Measurements from ENCODE around the gene ZNF683. TPM values are rescaled to one million over a fixed set of nuclear protein-coding genes. Genes with fewer than 3 reads are reported as not detected.

Gene ZNF683
- total RNA-seq, 1 donor from 2014 or later = 1.4 TPM

Other genes with a start within 250 kb of the ZNF683 start
- gene FAM110D, start 213.7 kb downstream of the ZNF683 start, total RNA-seq (ENCODE audit: insufficient read depth, low replicate concordance) = 0.72 TPM
- gene C1orf232, start 203.8 kb downstream of the ZNF683 start, total RNA-seq (ENCODE audit: insufficient read depth, low replicate concordance) = not detected
- gene ZNF593, start 202.8 kb downstream of the ZNF683 start, total RNA-seq (ENCODE audit: insufficient read depth, low replicate concordance) = not detected
- gene ZNF593OS, start 200.9 kb downstream of the ZNF683 start, total RNA-seq (ENCODE audit: insufficient read depth, low replicate concordance) = not detected
- not detected for gene CNKSR1, start 195.3 kb downstream of the ZNF683 start, total RNA-seq (ENCODE audit: insufficient read depth, low replicate concordance)
- 1.7 TPM for gene CATSPER4, start 182.1 kb downstream of the ZNF683 start, total RNA-seq (ENCODE audit: insufficient read depth, low replicate concordance)
- gene CEP85, start 138.6 kb downstream of the ZNF683 start, total RNA-seq (ENCODE audit: insufficient read depth, low replicate concordance) = 1.7 TPM
- gene SH3BGRL3, start 92.7 kb downstream of the ZNF683 start, total RNA-seq (ENCODE audit: insufficient read depth, low replicate concordance) = 12.5 TPM
- 8.2 TPM for gene UBXN11, start 66.1 kb downstream of the ZNF683 start, total RNA-seq (ENCODE audit: insufficient read depth, low replicate concordance)
- gene CD52, start 54.8 kb downstream of the ZNF683 start, total RNA-seq (ENCODE audit: insufficient read depth, low replicate concordance) = not detected
- 7.0 TPM for gene CRYBG2, start 18.6 kb downstream of the ZNF683 start, total RNA-seq (ENCODE audit: insufficient read depth, low replicate concordance)
- gene LIN28A, start 38.1 kb upstream of the ZNF683 start, total RNA-seq (ENCODE audit: insufficient read depth, low replicate concordance) = 1.4 TPM
- gene DHDDS, start 59.6 kb upstream of the ZNF683 start, total RNA-seq (ENCODE audit: insufficient read depth, low replicate concordance) = 26.2 TPM
- 255 TPM for gene HMGN2, start 99.7 kb upstream of the ZNF683 start, total RNA-seq (ENCODE audit: insufficient read depth, low replicate concordance)
- gene RPS6KA1, start 157.0 kb upstream of the ZNF683 start, total RNA-seq (ENCODE audit: insufficient read depth, low replicate concordance) = 11.1 TPM

Data from umbilical cord (tissue), 1 donor.